Panc1 (cell line): ENCODE results near the gene ARHGEF18. TPM values are rescaled to one million over a fixed set of nuclear protein-coding genes. Genes with fewer than 3 reads are reported as not detected.
A peak's percentile ranks its signal among the peaks of the same experiment; 100 is the strongest.

ENCODE experiments used
- ATAC-seq: fragments of 200-7000 bp; cut with Tn5 transposase; 2 replicates; pipeline ENCODE4 v1.9.1; 2020; ENCODE audit warnings: mild to moderate bottlenecking, moderate library complexity
- BruUV-seq: library from RNA; stranded (reverse); fragments of 400-500 nt; replicated peaks from 2 replicates; lab custom pipeline; 2021; lab: Mats Ljungman, UMichigan
- CTCF ChIA-PET: fragments of 300-600 bp; sonication (Branson Sonifier 250); formaldehyde crosslinking; loops from one replicate; lab custom pipeline; 2022; ENCODE audit warnings: antibody characterized with exemption; lab: Charles Lee
- POLR2A ChIA-PET: fragments of 300-600 bp; sonication (Branson Sonifier 250); formaldehyde crosslinking; loops from one replicate; lab custom pipeline; 2022; ENCODE audit warnings: antibody characterized with exemption; lab: Charles Lee
- DNase-seq: peaks from one replicate; pipeline ENCODE4 v3.0.0-alpha.2; 2010; ENCODE audit warnings: low read depth, low spot score
- H3K27ac ChIP-seq: 2 replicates; pipeline ENCODE4 v1.5.1; 2011; ENCODE audit warnings: mild to moderate bottlenecking, low read length, inconsistent platforms
- H3K27me3 ChIP-seq: fragments of 200-500 bp; sonication (Bioruptor generic); 2 replicates; pipeline ENCODE4 v1.6.0; 2014; ENCODE audit warnings: low read length, inconsistent platforms; ENCODE audit not compliant: control insufficient read depth, insufficient read depth
- H3K36me3 ChIP-seq: fragments of 200-500 bp; sonication (Bioruptor generic); 2 replicates; pipeline ENCODE4 v1.5.1; 2014; ENCODE audit warnings: inconsistent platforms, mild to moderate bottlenecking, low read length, moderate library complexity; ENCODE audit not compliant: control insufficient read depth, insufficient read depth
- H3K4me1 ChIP-seq: 2 replicates; pipeline ENCODE4 v1.5.1; 2011; ENCODE audit warnings: inconsistent platforms, mild to moderate bottlenecking, low read length, moderate library complexity; ENCODE audit not compliant: control insufficient read depth, insufficient read depth
- H3K4me3 ChIP-seq, 2 experiments: 2 replicates each; pipeline ENCODE4 v1.5.1; 2011 to 2012; ENCODE audit warnings: low read depth in 2 of 2, low read length in 2 of 2, mild to moderate bottlenecking in 2 of 2, inconsistent platforms in 1 of 2, moderate library complexity in 1 of 2
- H3K9me3 ChIP-seq: fragments of 200-500 bp; sonication (Bioruptor generic); 2 replicates; pipeline ENCODE4 v1.5.1; 2014; ENCODE audit warnings: low read depth, mild to moderate bottlenecking, inconsistent platforms, low read length, moderate library complexity; ENCODE audit not compliant: control insufficient read depth, insufficient read depth
- CTCF ChIP-seq: fragments of 450-650 bp; IDR thresholded peaks from 2 replicates; pipeline ENCODE4 v1.5.1; 2017; ENCODE audit warnings: mild to moderate bottlenecking
- POLR2AphosphoS5 ChIP-seq: IDR thresholded peaks from 2 replicates; pipeline ENCODE4 v1.6.1; 2012; ENCODE audit warnings: mild to moderate bottlenecking, low read depth, low read length, moderate library complexity
- REST ChIP-seq, 2 experiments: IDR thresholded peaks; 2 replicates each; pipeline ENCODE4 v1.6.1; 2011 to 2012; ENCODE audit warnings: low read depth in 2 of 2, control low read depth in 1 of 2, low read length in 1 of 2, mild to moderate bottlenecking in 1 of 2, moderate library complexity in 1 of 2; ENCODE audit not compliant: insufficient read depth in 1 of 2
- SIN3A ChIP-seq: IDR thresholded peaks from 2 replicates; pipeline ENCODE4 v1.6.1; 2012; ENCODE audit warnings: low read depth, mild to moderate bottlenecking, low read length, moderate library complexity, borderline replicate concordance; ENCODE audit not compliant: insufficient read depth
- TCF7L2 ChIP-seq: IDR thresholded peaks from 2 replicates; pipeline ENCODE4 v1.6.1; 2011; ENCODE audit warnings: mild to moderate bottlenecking, low read depth, low read length, inconsistent platforms
- in situ Hi-C: cut with HindIII; loops from 2 replicates; pipeline ENCODE4 v1.10.0; 2016; ENCODE audit warnings: low sequenced_read_pairs, low pct_unique_long_range_greater_than_20kb
- intact Hi-C: fragments of 100-400 bp; cut with micrococcal nuclease; formaldehyde crosslinking; loops from one replicate; pipeline ENCODE4 v1.10.0; 2022; ENCODE audit not compliant: unreplicated experiment
- total RNA-seq: library from RNA; stranded (reverse); gene quantifications from one replicate; pipeline ENCODE4 v1.2.1, GENCODE V29; 2021; ENCODE audit not compliant: unreplicated experiment

ARHGEF18 gene
- total RNA-seq, 1 experiment from 2014 or later: 39.1 TPM

- Histone ChIP-seq H3K27me3 (peaks cover 3% of the 10 kb centered on the region; the same call in 1 of the 2 replicates), H3K36me3 (no peaks in the 10 kb centered on the region), H3K27ac (no peak overlapping the region), H3K4me3 (no peak overlapping the region), H3K9me3 (no peaks in the 10 kb centered on the region), H3K4me1 (no peaks in the 10 kb centered on the region; the same call in 1 of the 2 replicates)
- in situ Hi-C loops: no loop called here
- ATAC-seq (no peak), DNase-seq (peak; percentile 10)
- POLR2A ChIA-PET: no interaction called here
- no TSS peak for BruUV-seq
- TF ChIP-seq TCF7L2: no peak
- peak; percentile 58 for TF ChIP-seq CTCF
- TF ChIP-seq REST (IDR thresholded peaks at IDR 0.05; ENCODE audit: insufficient read depth in 1 of 2, low read depth in 2 of 2, low read length in 1 of 2): no peak
- TF ChIP-seq SIN3A: no peak
- CTCF ChIA-PET: interaction anchor here (0.6 kb wide), 1 partner anchor 142 kb away, joined by 4 read pairs; no protein-coding TSS in a partner anchor
- intact Hi-C loops: no loop called here
Observed at GRCh38 chr19:7326105-7326877, 22.4 kb upstream of the ARHGEF18 start.

GRCh38 chr19:7327802-7328201 is 20.9 kb upstream of the ARHGEF18 start:
- Histone ChIP-seq H3K9me3 (no peaks in the 10 kb centered on the region), H3K27me3 (peaks cover 3% of the 10 kb centered on the region; the same call in 1 of the 2 replicates), H3K36me3 (no peaks in the 10 kb centered on the region), H3K27ac (no peak overlapping the region), H3K4me3 (no peak overlapping the region), H3K4me1 (no peaks in the 10 kb centered on the region)
- in situ Hi-C loops (no loop called here), intact Hi-C loops (no loop called here)
- ChIA-PET CTCF (no interaction called here), POLR2A (no interaction called here)
- no peak for TF ChIP-seq REST (IDR thresholded peaks at IDR 0.05; ENCODE audit: insufficient read depth in 1 of 2, low read depth in 2 of 2, low read length in 1 of 2)
- TF ChIP-seq TCF7L2: no peak
- no peak for TF ChIP-seq CTCF
- no peak for TF ChIP-seq SIN3A
- TF ChIP-seq POLR2AphosphoS5: no peak
- no TSS peak for BruUV-seq
- DNase-seq (no peak), ATAC-seq (no peak)
